GM03348 (cell line): Measurements from ENCODE around the gene SOX5.
"Not testable (repeated sequence)": the region's sequence is repeated elsewhere in the genome, so short reads cannot be mapped to it uniquely, and the experiment has no call there.

ENCODE experiments used
- DNase-seq: peaks from one replicate; pipeline ENCODE4 v3.0.0; 2012; ENCODE audit warnings: low spot score

Gene SOX5

DNA sequence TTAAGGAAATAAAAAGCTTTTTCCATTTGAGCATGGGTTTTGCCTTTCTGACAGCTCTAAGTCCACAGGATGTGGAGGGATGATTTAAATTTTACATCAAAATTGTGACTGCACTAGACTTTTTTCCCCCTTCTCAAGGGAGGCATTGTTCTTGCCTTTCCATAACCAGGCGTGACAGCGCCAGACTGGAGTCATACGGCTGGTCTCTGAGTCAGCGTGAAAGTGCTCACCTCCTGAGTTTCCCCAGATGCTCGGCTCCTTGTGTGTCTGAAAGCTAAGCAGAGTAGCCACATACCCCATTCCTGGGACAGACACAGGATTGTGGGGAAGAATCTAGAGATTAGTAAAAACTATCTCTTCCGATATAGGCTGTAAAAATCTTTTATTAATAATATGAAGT, 43.1 kb downstream of the SOX5 start:
- no peak for DNase-seq

DNA sequence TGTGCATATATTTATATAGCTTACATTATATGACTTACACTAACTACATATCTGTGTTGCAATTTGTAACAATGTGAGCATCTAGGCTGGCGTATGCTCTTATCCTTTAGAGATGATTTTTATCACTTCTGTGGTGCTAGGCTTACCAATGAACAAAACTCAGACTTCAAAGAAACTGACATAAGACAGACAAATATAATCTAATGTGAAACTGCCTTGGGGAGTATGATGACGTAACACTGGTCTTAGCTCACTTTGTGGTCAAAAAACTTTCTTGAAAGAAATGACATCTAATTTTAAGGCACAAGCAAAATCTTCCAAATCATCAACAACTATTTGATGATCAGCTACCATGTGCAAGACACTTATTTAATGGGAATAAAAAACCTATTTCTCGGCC, 50.0 kb downstream of the SOX5 start:
- no peak for DNase-seq

- no peak for DNase-seq
Measured at GRCh38 chr12:23898121-23898520, 51.3 kb downstream of the SOX5 start.

- no peak for DNase-seq
Measured at GRCh38 chr12:23895792-23896218, 53.7 kb downstream of the SOX5 start.

- no peak for DNase-seq
Measured at GRCh38 chr12:23893611-23894010, 55.9 kb downstream of the SOX5 start.

DNA sequence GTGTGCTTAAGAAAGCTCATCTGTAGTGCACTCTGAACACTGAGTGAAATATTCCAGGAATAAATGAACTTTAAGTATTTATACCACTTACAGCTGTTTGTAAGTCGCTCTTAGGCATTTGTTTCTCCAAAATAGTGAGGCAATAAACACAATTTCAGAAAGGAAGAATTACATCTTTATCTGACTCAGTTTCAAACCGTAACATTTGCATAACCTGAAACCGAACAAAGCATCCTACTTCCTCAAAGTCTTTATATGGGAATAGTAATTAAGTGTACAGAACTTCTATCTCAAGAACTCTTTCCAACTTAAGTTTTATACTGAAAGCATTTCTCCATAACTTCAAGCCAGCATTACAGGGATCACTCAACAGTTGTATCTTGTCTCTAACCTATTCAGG, 58.4 kb downstream of the SOX5 start:
- DNase-seq: no peak

DNA sequence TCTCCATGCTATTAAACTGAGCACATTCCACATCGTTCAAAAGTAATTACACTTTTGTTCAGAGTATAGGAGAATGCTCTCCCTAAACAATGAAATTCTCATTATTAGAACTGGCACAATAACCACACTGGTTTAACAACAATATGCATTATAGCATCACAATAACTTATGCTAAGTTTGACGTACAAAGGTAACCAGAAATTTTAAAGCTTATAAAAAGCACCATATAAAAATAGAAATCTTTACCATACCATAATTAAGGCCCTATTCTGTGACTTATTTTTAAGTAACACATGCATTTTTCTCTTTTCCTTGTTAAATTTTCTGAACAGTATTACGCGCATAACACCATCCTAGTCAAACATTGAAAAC, 60.4 kb downstream of the SOX5 start:
- DNase-seq: no peak

- DNase-seq: no peak
Measured at GRCh38 chr12:23888396-23889068, 60.9 kb downstream of the SOX5 start.

GRCh38 chr12:23887055-23887835, 62.2 kb downstream of the SOX5 start:
- DNase-seq: no peak

- no peak for DNase-seq
Measured at GRCh38 chr12:23885394-23885793, 64.1 kb downstream of the SOX5 start.

DNA sequence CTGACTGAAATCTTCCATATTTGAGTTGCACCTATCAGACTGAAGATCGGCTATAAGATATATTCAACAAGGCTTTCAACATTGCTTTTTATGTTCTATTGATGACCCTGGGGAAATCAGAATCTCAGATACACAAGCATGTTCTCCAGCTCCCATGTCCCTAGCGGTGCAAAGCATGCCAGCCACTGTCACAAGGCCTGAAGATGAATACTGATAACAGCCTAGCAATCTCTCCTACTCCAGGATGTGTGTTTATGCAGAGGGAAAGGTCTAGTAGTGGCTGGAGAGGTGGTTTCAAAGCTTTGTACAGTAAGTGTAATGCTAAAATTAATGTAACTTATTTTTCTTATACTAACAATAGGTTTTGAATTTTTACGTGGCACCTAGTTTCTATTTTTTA, 64.6 kb downstream of the SOX5 start:
- DNase-seq: no peak

DNA sequence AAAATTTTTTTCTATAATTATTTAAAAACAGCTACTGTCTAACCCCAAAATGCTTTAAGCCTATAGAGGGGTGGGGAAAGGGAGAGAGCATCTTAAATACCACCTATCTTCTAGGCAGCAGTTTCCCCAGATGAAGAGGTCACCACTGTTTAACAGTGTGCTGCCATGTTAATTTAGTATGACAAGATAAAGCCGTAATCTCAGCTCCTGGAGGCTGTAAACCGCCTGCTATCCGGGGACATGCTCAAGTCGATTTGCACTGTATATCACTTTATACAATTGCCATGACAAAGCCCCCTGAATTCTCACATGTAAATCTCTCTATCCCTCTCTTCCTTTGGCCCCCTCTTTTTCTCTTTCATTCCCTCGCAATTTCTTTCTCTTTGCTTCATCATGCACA, 68.5 kb downstream of the SOX5 start:
- DNase-seq: no peak

DNA sequence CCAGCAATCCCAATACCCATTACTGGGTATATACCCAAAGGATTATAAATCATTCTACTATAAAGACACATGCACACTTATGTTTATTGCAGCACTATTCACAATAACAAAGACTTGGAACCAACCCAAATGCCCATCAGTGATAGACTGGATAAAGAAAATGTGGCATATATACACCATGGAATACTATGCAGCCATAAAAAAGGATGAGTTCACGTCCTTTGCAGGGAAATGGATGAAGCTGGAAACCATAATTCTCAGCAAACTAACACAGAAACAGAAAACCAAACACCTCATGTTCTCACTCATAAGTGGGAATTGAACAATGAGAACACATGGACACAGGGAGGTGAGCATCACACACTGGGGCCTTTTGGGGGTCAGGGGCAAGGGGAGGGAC, 72.9 kb downstream of the SOX5 start:
- DNase-seq: not testable (repeated sequence)

GRCh38 chr12:23867794-23868193, 81.7 kb downstream of the SOX5 start:
- no peak for DNase-seq

DNA sequence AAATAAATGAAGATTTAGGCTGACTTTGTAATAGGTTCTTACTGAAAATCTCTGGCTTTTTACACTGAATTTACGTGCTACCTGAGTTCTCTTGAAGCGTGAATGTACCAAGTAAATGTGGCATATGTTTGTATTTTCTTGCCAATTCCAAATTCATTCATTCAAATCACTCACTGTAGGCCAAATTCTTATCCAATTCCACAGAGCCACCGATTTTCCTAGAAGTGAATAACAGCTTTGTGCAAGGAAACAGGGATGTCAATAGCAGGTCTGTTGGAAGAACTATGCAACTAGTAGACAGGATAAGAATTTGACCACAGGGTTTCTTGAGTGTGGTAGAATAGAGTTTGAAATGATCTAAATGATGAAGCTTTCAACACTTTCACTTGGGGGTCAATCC, 86.8 kb downstream of the SOX5 start:
- DNase-seq: no peak

GRCh38 chr12:23860019-23860418, 89.5 kb downstream of the SOX5 start:
- DNase-seq: no peak

DNA sequence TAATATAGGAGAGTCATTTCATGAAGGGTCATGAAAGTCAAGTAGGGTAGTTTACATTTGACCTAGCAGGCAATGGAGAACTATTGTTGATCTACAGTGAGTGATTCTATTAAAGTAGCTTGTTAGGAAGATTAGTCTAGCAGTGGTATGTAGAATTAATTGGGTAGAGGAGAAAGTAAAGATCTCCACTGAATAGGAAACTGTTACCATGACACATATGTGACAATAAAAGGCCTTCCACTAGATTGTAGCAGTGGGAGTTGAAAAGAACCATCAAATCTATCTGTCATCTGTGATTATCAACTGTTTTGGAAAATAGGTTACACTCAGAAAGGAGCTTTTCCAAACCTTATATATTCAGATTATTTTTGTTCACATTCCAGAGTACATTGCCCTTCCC, 92.3 kb downstream of the SOX5 start:
- no peak for DNase-seq

DNA sequence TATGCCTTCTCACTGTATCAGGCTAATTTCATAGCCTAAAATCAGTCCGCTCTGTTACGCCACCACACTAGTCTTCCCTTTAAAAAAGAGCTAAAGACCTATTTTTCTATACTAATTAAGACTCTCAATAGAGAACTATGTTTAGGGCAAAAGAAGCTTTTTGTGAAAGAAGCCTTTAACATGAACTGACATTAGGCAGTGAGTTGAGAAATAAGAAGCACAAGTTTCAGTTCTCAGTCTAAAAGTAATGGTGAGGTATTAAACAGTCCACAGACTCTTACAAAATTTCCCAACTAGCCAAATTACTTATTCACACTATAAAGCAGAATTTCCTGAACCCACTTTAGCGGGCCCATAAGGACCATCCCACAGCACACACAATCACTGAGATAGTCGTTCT, 93.7 kb downstream of the SOX5 start:
- no peak for DNase-seq

- DNase-seq: no peak
Measured at GRCh38 chr12:23854598-23854997, 94.9 kb downstream of the SOX5 start.

DNA sequence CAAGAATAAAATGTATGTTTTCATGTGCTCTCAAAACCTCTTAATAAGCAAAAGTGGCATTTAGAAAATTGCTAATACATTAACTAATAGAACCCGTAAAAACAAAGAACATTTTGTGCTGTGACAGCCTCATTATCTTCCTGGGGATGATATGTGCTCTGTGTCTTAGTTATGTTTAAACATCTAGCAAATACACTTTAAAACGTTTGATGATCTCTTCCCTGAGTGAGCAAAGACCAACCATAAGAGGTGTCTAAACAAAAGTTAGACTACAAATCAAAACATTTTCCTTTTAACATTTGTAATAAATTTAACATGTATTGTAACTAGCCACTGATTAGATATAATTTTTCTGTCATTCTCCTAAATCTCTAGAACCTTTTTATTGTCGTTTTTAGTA, 95.8 kb downstream of the SOX5 start:
- DNase-seq: no peak

DNA sequence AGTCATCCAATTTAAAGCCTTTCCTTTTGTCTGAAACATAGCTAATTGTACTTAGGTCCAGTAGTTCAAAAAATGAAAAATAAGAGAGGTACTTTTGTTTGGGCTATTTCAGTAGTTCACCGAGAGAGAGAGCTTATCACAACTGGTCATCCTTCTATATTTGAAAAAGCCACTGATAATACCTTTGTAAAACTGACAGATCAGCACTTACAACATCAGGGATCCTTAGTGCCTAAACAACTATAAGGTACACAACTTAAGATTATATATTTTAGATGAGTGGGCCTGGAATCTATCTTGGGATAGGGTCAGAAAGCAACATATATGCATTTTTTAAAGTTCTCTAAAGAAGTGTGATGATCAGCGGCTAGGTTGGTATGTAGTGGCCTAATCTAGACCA, 97.9 kb downstream of the SOX5 start:
- DNase-seq: no peak

- no peak for DNase-seq
Measured at GRCh38 chr12:23847857-23848256, 101.6 kb downstream of the SOX5 start.

DNA sequence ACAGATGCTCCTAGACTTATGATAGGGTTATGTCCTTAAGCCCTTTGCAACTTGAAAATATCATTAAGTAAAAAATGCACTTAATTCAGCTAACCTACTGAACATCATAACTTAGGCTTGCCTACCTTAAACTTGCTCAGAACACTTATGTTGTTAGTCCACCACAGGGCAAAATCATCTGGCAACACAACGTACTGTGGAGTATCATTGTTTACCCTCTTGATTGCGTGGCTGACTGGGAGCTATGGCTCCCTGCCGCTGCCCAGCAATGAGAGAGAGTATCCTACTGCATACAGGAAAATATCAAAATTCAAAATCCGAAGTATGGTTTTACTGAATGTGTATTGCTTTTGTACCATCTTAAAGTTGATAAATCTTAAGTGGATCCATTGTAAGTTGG, 105.5 kb downstream of the SOX5 start:
- no peak for DNase-seq

DNA sequence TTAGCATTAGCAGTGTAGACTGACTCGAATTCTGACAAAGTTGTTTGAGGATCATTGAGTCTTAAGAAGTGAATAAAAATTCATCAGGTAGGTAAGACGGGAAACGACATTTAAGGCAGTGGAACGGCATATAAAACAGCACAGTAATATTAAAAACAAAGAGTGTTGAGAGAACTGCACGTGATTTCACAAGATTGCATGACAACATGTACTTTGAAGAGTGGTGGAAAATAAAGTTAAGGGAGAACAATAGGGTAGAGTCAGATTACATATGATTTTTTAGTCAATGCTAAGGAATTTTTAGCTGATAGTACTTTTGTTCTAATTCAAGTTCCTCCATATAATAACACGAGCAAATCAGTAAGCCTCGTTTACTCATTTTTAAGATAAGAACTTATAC, 115.4 kb downstream of the SOX5 start:
- no peak for DNase-seq
